LNCAP (cell line): ENCODE measurements around the gene PARP2.

ENCODE experiments used
- TF ChIP-seq, protein P1 (sequence below): fragments of 450-650 bp; IDR thresholded peaks from 2 replicates; pipeline ENCODE4 v1.5.1; 2017; ENCODE audit warnings: mild to moderate bottlenecking

The PARP2 gene

DNA sequence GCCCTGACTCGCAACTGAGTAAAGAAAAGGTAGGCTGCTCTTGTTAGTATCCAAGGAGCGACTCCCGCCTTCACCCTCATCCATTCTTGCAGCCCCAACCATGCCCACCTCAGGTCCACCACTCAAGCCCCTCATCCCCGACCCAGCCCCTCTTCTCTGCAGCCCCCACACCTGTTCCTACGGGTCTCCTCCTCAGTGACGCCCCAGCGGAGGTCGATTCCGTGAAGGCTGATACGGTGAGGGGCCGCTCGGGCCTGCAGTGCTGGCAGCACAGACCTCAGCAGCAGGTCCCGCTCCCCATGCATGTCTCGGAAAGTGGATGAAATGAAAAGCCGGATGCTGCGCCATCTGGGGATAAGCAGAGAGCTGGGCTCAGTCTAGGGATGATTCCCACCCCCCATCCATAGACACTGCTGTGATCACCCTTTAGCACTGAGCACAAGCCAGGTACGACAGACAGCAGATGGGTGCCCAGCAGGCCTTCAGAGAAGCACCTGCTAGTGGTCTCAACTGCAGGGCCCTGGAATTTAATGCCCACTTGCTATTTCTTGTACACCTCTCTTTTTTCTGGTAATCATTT is 42.9 kb downstream of the PARP2 start:
- TF ChIP-seq, protein P1, sequence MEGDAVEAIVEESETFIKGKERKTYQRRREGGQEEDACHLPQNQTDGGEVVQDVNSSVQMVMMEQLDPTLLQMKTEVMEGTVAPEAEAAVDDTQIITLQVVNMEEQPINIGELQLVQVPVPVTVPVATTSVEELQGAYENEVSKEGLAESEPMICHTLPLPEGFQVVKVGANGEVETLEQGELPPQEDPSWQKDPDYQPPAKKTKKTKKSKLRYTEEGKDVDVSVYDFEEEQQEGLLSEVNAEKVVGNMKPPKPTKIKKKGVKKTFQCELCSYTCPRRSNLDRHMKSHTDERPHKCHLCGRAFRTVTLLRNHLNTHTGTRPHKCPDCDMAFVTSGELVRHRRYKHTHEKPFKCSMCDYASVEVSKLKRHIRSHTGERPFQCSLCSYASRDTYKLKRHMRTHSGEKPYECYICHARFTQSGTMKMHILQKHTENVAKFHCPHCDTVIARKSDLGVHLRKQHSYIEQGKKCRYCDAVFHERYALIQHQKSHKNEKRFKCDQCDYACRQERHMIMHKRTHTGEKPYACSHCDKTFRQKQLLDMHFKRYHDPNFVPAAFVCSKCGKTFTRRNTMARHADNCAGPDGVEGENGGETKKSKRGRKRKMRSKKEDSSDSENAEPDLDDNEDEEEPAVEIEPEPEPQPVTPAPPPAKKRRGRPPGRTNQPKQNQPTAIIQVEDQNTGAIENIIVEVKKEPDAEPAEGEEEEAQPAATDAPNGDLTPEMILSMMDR: no peak

DNA sequence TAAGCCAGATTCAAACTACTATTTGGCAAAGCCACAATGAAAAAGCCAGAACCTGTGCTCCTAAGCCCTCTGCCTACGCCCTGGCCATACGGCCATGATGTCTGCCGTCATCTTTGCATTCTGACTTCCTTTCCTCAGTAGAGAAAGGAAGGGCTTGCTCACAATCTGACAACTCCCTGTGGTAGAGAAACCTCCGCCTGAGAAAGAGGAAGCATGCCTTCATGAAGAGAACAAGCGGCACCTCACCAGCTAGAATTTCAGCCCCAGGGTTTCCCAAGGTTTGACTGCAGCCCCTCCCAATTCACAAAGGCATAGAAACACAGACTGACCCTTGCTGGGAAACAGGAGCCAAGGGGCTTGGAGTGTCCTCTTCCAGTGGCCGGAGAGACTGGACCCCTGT is 44.1 kb downstream of the PARP2 start:
- TF ChIP-seq, protein P1: no peak

DNA sequence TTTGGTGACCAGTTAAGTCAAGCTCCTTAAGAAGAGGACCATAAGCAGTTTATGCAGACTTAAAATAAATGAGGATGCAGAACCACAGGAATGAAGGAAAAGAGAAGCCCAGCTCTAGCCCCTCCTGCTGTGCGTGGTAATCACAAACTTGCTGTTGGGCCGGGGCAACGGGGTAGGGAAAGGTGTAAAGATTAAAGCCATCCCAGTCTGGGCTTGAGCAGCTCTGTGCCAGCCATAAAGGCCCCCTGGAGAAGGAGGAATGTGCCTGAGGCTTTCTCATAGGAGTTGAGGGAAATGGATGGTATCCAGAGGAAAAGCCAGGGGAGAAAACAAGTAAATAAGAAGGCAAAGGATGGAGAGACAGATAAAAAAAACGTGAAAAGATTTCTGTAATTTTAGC is 44.7 kb downstream of the PARP2 start:
- TF ChIP-seq, protein P1: no peak

DNA sequence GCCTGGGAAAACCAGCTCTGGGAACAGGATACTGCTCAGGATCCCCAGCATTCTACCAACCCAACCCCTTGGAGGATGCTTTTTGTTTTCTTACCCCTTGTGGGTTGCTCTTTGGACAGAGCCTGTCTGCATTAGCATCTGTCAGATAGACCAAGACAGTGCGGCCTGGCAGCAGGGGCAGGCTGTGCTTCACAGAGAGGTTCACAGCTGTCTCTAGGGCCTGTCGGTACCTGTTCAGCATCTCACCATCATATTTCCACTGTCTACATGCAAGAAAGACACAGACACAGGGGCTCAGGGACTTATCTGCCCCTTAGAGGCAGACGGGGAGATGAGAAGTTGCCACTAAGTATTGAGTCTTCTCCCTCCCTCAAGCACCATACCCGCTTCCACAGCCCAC is 48.1 kb downstream of the PARP2 start:
- TF ChIP-seq, protein P1: no peak

DNA sequence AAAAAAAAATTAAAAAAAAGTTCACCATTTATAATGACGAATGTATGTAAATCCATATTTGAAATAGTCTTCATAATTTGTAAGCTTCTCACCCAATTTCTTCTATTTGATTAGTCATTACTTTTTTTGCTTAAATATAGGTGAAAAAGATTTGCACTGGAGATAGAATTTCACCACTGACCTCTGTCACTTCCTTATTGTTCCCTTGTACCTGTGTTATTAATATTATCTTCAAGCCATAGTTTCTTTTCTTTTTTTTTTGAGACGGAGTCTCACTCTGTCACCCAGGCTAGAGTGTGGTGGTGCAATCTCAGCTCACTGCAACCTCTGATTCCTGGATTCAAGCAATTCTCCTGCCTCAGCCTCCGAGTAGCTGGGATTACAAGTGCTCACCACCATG is 54.1 kb downstream of the PARP2 start:
- TF ChIP-seq, protein P1: no peak

DNA sequence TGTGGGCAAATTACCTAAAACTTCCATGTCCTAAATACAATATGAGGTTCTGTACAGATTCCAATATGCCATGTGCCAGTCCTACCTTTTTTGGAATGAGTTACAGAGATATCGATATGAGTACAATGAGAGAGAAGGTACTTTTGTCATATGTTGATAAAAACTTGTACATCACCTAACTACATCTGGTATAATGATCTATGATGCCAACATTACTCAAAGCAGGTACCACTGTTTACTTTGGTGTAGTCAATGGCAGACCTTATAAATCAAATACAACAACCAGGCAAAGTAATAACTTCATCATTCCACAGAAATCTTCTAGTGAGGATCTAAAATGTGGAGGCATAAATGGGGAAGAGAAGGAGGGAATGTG is 57.1 kb downstream of the PARP2 start:
- TF ChIP-seq, protein P1: no peak

DNA sequence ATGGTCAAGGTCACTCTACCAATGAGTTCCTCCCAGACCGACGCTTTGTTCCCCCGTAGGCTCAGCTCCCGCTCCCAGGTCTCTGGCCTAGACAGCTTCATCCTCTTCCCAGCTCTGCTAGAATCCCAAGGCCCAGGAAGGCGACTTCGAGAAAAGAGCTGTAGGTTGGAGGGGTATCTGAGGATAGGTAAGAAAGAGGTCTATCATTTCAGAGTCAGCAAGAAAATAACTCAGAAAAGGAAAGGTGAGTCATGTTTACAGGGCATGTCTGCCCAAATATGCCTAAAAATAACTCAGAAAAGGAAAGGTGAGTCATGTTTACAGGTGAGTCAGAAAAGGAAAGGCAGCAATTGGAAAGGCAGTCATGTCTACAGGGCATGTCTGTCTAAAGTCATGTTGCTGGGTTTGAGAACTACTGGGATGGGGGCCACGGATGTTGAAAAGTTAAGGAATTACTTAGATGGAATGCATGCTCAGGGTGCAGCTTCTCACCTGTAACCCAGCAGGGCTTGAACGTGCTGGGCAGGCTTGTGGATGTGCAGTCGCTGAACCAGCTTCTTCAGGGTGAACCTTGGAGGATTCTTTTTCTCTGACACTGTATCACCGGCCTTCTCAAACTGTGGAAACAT is 57.6 kb downstream of the PARP2 start:
- TF ChIP-seq, protein P1: no peak

DNA sequence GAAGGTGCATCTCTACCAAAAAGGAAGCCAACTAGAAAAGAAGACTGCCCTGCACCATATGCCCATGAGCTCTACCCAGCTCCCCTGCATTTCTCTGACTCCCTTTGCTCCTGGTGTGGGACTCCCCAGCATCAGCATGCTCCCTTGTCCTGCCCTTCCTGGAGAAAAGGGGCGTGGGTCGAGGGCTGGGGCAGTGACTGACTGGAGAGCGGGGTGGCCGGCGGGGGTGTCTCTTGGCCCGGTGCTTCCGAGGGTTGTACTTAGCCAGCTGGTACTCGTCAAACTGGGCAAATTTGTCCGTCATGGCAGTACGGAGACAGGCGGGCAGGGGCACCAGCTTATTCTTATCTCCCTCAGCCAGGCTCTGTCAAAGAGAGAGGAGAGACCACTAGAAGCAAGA is 60.1 kb downstream of the PARP2 start:
- TF ChIP-seq, protein P1: no peak
